ENCODE data around the gene TAPBP. TPM values are rescaled to one million over a fixed set of nuclear protein-coding genes. Genes with fewer than 3 reads are reported as not detected.

TAPBP gene
- total RNA-seq, 1 experiment from 2014 or later, result 80.1 TPM

DNA sequence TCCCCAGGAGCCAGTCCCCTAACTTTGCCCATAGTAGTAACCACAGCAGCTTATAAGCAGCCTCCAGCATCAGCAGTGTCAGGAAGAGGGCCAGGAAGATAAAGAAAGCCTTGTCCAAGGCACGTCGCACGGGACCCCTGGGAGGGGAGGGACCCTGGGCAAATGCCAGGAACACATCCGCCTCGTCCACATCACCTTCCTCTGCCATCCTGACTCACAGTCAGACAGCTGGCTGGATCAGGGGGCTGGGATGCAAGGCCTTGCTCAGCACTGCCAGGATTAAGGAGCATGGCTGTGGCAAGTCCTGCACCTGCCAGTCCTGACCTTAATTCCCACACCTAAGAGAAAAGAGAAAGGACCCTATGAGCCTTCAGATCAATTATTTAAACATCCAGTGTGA is 15.2 kb upstream of the TAPBP start:
- peaks cover 3 to 12% of the 10 kb centered on the region in 2 experiments for H3K4me1 ChIP-seq (ENCODE audit: control insufficient read depth in 1 of 2, insufficient read depth in 2 of 2, low read length in 2 of 2)
- no peaks in the 10 kb centered on the region for H3K36me3 ChIP-seq (ENCODE audit: control insufficient read depth in 1 of 2, insufficient read depth in 2 of 2, low read length in 2 of 2)
- H3K79me2 ChIP-seq (ENCODE audit: insufficient read depth, low read length), result no peaks in the 10 kb centered on the region
- no peak overlapping the region for H3K4me2 ChIP-seq (ENCODE audit: low read length)
- no peaks in the 10 kb centered on the region for H3K9me2 ChIP-seq (ENCODE audit: insufficient read depth)
- ChIA-PET POLR2A (no interaction called here), RAD21 (ENCODE audit: low non-redundant PET in 1 of 2, low total read pairs in 2 of 2, uncharacterized antibody in 2 of 2, unreplicated experiment in 2 of 2) (no interaction called here), CTCF (no interaction called here)
- no peak overlapping the region for H3K27ac ChIP-seq (ENCODE audit: low read depth, low read length)
- H3K4me3 ChIP-seq (replicated peaks in 1 of 2; ENCODE audit: low read depth in 1 of 2, low read length in 2 of 2), result no peak overlapping the region
- ATAC-seq, result no peak
- no peak for DNase-seq (ENCODE audit: low read depth, low spot score)
- TF ChIP-seq SRF (IDR thresholded peaks at IDR 0.05; ENCODE audit: low read depth), result no peak
- no peak for TF ChIP-seq YY1 (IDR thresholded peaks at IDR 0.05; ENCODE audit: extremely low read depth, insufficient replicate concordance, low read depth, low read length)
- no peak for TF ChIP-seq MAX (IDR thresholded peaks at IDR 0.05)
- no peak for TF ChIP-seq SP1 (IDR thresholded peaks at IDR 0.05; ENCODE audit: low read depth)
- TF ChIP-seq EZH2 (IDR thresholded peaks at IDR 0.05), result no peak
- no peak for TF ChIP-seq CBX3 (IDR thresholded peaks at IDR 0.05; ENCODE audit: low read depth)
- no peak for TF ChIP-seq POLR2A (IDR thresholded peaks at IDR 0.05; ENCODE audit: borderline replicate concordance, extremely low read depth, insufficient read depth, insufficient read length)
- TF ChIP-seq REST (IDR thresholded peaks at IDR 0.05; ENCODE audit: low read depth), result no peak
- no peak for TF ChIP-seq ZFX (IDR thresholded peaks at IDR 0.05)
- no peak for TF ChIP-seq TCF7L2 (IDR thresholded peaks at IDR 0.05; ENCODE audit: borderline replicate concordance, extremely low read depth, insufficient read depth, insufficient read length)
- no peak for TF ChIP-seq EGR1 (IDR thresholded peaks at IDR 0.05; ENCODE audit: low read depth)
- TF ChIP-seq JUND (IDR thresholded peaks at IDR 0.05), result no peak
- H3K9ac ChIP-seq (ENCODE audit: low read length), result no peak overlapping the region
- no peak overlapping the region for H2AFZ ChIP-seq (ENCODE audit: low read depth, low read length, poor library complexity, severe bottlenecking)
- H4K20me1 ChIP-seq (ENCODE audit: insufficient read depth), result no peaks in the 10 kb centered on the region
- BruUV-seq (replicated peaks), result no TSS peak
- H3K27me3 ChIP-seq (ENCODE audit: insufficient read depth, low read length), result no peaks in the 10 kb centered on the region
- no peaks in the 10 kb centered on the region for H3K9me3 ChIP-seq (ENCODE audit: control insufficient read depth in 1 of 2, insufficient read depth in 1 of 2, low read depth in 1 of 2, low read length in 2 of 2)
- intact Hi-C loops (cut with micrococcal nuclease), result no loop called here

All from HCT116 (cell line).